Frontal cortex (tissue), 4 donors: ENCODE results near the gene CDKN2C. TPM values are rescaled to one million over a fixed set of nuclear protein-coding genes. Genes with fewer than 3 reads are reported as not detected.
"Not testable (repeated sequence)": the region's sequence is repeated elsewhere in the genome, so short reads cannot be mapped to it uniquely, and the experiment has no call there.

Experiments used
- DNase-seq, 2 donors: peaks; one replicate each; pipeline ENCODE4 v3.0.0; 2012; ENCODE audit warnings: low spot score in 2 of 2
- FAIRE-seq: peaks from 2 replicates; lab custom pipeline; 2012; peaks lifted over from hg19 to GRCh38; lab: Jason Lieb, UNC
- total RNA-seq: library from RNA; depleted of rRNA; stranded (reverse); fragments of >200 nt; gene quantifications from one replicate; pipeline ENCODE4 v1.2.3, GENCODE V29; 2014
- donor health status: control.
- donor health status: control.
- donor health status: control.

Gene CDKN2C
- total RNA-seq, 1 donor from 2014 or later: 6.1 TPM

DNA sequence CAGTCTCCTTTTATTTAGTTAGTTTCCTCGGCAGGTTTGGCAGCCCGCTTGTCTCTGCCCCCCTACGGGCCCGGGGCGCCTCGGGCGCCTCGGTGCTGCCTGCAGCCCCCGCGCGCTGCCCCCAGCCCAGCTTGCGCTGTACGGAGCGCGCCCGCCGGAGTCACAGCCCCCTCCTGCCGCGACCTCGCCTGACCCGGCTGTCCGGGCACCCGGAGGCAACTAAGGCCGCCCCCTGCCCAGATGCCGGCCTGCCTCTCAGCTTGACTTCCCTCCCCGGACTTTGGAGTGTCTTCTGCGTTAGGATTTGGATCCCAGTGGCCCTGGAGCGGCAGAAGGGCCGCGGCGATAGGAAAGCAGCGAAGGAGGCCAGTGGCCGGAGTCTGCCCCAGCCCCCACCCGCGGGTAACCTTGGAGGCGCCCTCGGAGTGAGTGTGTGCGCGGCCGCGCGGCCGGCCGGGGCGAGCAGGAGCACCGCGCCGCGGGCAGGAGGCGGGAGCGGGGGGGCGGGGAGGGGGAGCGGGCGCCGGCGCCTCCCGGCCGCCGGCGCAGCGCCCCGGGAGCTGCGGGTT, 7.6 kb downstream of the CDKN2C start:
- peak; percentile 72 to 75 for DNase-seq
- FAIRE-seq: no peak

DNA sequence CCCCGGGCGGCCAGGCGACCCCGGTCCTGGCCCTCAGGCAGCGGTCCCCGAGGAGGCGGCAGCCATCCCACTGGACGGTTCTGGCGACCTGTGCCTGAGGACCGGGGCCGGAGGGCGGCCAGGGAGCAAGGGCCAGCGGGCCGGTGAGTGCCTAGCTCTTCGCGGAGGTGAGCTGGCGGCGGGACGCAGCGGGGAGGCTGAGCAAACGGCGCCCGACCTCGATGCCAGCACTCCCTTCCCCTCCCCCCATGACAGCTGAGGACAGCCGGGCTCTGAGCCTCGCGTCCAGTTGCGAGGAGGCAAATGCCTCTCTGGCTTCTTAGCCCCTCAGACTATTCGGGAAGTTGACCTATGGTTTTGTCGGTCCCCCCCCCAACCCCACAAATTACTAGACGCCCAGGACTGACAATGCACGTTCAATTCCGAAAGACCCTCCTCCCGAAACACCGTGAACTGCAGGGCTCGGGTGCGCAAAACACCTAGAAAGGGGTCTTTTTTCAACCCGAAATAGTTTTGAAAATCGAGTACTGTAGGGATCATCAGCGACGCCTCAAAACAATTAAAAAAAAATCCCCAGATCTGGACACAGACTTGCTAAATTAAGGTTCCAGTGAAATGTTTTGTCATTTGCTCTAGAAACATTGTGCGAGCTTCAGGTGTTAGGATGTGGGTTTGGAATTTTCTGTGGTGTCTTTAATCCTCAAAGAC, 8.3 kb downstream of the CDKN2C start:
- no peak for FAIRE-seq
- DNase-seq: peak; percentile 46 to 57

- DNase-seq (no peak), FAIRE-seq (no peak)
Observed at GRCh38 chr1:50978852-50979781, 9.1 kb downstream of the CDKN2C start.

- DNase-seq (no peak), FAIRE-seq (no peak)
Observed at GRCh38 chr1:50979937-50980336, 9.9 kb downstream of the CDKN2C start.

GRCh38 chr1:50980505-50980904, 10.5 kb downstream of the CDKN2C start:
- no peak for DNase-seq
- FAIRE-seq: peak; percentile 71

- DNase-seq: no peak
- FAIRE-seq: no peak
Observed at GRCh38 chr1:50981741-50982140, 11.7 kb downstream of the CDKN2C start.

DNA sequence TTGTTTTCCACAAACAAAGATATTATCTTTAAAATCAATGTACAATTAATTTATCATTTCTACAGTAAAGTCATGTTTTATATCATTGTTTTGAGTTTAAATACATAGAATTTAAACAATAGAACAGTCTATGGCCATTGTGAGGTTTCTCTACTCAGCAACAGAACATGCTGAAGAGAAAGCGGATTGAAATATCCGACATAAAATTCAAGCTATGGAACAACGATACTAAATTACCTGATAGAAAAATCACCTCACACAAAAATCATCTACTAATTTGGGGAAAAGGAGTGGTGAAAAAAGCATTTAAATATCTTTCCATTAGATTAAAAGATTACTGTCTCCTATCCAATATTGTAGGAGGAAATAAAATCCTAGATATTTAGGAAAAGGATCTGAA, 12.6 kb downstream of the CDKN2C start:
- FAIRE-seq (no peak), DNase-seq (no peak)

- no peak for DNase-seq
- no peak for FAIRE-seq
Observed at GRCh38 chr1:50983219-50983802, 13.3 kb downstream of the CDKN2C start.

DNA sequence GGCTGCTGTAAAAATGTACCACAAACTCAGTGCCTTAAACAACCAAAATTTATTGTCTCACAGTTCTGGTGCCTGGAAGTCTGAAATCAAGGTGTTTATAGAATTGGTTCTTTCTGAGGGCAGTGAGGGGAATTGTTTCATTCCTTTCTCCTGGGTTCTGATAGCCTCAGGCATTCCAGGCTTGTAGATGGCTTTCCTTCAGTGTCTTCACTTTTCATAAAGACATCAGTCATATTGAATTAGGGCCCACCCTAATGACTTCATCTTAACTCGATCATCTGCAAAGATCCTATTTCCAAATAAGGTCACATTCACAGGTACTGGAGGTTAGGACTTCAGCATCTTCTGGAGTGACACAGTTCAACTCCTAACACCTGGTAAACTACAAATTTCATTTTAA, 15.0 kb downstream of the CDKN2C start:
- FAIRE-seq (no peak), DNase-seq (no peak)

DNA sequence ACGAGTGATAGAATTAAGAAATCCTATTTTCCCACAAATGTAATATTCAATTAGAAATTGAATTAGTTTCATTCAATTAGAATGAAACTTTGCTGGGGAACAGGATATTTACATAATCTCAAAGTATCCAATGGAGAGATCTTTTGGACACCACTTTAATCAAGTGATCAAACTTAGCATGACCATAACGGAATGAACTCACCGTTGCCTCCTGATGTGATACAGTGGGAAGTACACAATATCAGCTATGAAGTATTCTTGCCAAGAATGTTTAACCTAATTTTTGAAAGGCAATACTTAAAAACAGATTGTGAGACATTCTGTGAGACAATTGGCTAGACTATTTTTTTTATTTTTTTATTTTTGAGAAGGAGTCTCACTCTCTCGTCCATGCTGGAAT, 16.6 kb downstream of the CDKN2C start:
- FAIRE-seq (no peak), DNase-seq (no peak)

DNA sequence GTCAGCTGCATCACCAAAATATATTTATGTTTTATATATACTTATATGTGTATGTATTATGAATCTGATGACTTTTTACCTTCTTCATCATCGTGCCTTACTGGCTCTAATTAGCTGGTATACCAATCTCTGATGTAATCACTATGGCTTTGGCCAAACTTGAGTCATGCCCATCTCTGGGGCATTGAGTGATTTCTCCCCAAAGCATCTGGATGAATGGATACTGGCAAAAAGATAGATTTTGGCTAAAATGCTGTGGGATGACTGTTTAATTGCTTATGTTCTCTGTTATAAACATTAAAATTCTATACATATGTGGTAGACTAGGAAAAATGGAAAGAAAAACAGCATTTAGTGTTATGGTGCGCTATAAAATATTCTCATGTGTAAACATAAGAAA, 19.6 kb downstream of the CDKN2C start:
- DNase-seq (no peak), FAIRE-seq (no peak)

DNA sequence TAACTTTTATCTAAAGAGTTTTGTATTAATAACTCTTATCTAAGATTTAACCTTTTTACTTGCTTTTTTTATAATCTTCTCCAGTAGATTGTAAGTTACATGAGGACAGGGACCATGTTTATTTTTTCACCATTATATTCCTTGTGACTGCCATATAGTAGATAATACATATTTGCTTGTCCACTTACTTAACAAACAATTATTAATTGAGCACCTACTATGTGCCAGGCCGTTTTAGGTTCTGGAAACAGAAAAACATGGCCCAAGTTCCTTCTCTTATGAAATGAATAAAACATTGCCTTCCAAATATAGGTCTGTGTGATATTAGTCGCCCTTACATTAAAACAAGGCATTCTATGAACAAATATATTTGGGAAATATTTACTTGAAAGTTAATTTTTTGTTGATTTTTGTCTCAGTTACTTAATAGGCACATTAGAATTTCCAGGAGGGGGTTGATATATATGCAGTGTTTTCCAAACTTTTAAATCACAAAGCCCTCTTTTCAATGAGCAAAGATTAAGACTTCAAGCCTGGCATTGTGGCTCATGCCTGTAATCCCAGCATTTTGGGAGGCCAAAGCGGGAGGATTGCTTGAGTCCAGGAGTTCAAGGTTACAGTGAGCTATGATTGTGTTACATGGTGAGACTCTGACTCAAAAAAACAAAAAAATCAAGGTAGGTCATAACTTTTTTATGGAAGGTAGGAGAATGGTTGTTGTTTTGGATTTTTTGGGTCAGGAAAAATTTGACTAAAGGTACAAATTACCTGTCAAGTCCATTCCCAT, 22.7 kb downstream of the CDKN2C start:
- FAIRE-seq (no peak), DNase-seq (no peak)

DNA sequence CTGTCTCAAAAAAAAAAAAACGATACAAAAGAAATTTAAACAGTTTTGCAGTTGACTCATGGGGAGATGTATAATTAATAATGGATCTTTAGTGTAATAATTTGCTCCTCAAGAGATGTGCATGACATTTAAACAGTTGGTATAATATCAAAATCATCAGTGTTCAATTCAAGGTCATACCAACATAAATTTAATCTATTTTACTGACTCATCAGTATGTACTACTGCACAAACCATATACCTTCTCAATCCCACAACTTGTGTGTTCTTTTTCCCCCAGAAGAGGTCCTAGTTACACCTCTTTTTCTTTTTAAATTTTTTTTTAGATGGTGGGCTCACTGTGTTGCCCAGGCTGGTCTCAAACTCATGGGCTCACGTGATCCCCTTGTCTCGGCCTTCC, 23.6 kb downstream of the CDKN2C start:
- DNase-seq (no peak), FAIRE-seq (no peak)

- DNase-seq: no peak
- no peak for FAIRE-seq
Observed at GRCh38 chr1:50994997-50995396, 25.0 kb downstream of the CDKN2C start.

GRCh38 chr1:50995651-50996050, 25.6 kb downstream of the CDKN2C start:
- no peak for FAIRE-seq
- DNase-seq: no peak

DNA sequence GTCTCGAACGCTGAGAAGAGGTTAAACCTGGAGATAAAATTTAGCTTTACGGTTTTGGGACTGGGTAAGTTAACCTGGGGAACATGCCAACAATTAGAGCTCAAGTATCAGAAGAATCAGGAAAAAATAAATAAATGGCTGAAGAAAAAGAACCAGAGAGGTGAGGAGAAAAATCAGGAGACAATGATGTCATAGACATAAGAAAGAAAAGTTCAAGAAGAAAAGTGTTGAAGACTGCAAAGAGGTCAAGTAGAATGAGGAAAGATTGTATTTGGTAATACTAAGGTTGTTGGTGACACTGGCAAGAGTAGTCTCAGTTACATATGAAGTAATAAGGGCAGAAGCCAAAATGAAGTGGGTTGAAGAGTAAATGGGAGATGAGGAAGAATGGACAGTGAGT, 26.0 kb downstream of the CDKN2C start:
- no peak for FAIRE-seq
- no peak for DNase-seq

DNA sequence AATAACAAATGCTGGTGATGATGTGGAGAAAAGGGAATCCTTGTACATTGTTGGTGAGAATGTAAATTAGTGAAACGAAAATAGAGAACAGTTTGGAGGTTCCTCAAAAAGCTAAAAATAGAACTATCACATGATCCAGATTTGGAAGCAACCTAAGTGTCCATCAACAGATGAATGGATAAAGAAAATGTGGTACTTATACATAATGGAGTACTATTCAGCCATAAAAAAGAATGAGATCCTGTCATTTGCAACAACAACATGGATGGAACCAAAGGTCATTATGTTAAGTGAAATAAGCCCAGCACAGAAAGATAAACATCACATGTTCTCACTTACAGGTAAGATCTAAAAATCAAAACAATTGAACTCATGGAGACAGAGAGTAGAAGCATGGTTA, 29.3 kb downstream of the CDKN2C start:
- not testable (repeated sequence) for FAIRE-seq, DNase-seq

DNA sequence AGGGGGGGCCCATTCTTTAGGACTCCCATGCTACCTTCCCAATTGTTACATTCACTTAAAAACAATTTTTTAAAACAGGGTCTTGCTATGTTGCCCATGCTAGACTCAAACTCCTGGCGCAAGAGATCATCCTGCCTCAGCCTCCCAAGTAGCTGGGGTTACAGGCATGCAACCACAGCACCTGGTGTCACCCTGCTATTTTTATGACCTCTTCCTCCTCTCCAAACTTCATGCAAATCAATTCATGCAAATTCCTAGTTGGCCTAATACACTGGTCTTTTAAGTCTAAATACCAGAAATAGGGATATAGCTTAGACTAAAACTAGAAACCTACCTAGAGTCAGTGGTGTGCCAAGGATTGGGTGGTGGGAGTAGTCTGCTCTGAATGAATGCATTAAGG, 30.1 kb downstream of the CDKN2C start:
- no peak for DNase-seq
- no peak for FAIRE-seq

DNA sequence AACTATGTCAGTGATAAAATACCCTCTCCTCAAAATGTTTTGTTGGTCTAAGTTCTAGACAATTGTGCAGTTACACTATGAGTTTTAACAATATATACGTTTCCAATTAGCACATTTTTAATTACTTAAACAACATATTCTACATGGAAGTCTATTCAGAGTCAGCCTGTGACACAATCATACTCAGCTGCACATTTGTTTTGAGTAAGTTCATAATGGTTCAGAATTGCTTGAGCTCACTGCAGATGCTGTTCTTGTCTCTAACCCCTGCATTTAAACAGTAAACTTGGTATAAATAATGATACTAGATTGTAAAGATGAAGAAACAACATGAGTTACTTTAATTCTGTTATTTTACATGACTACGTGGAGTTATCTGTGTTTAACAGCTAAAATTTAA, 30.6 kb downstream of the CDKN2C start:
- DNase-seq: no peak
- FAIRE-seq: no peak

GRCh38 chr1:51002516-51002915, 32.5 kb downstream of the CDKN2C start:
- FAIRE-seq (no peak), DNase-seq (no peak)
